Fibroblast of lung (primary cell): ENCODE results near the gene NPSR1. TPM values are rescaled to one million over a fixed set of nuclear protein-coding genes. Genes with fewer than 3 reads are reported as not detected.

ENCODE experiments used
- DNase-seq, 2 donors: peaks; one replicate each; pipeline versions ENCODE4 v3.0.0 to v3.0.0-alpha.2; 2010; ENCODE audit warnings: low read depth in 2 of 2
- H2AFZ ChIP-seq: 2 replicates; pipeline ENCODE4 v1.5.1; 2012; ENCODE audit warnings: low read length, control low read depth, inconsistent platforms
- H3K27ac ChIP-seq: 2 replicates; pipeline ENCODE4 v1.5.1; 2011; ENCODE audit warnings: low read length, control low read depth; ENCODE audit not compliant: insufficient read depth
- H3K27me3 ChIP-seq: 2 replicates; pipeline ENCODE4 v1.5.1; 2011; ENCODE audit warnings: mild to moderate bottlenecking, low read length; ENCODE audit not compliant: control insufficient read depth, insufficient read depth
- H3K36me3 ChIP-seq: 2 replicates; pipeline ENCODE4 v1.5.1; 2011; ENCODE audit warnings: low read length; ENCODE audit not compliant: control insufficient read depth, insufficient read depth
- H3K4me1 ChIP-seq: 2 replicates; pipeline ENCODE4 v1.5.1; 2011; ENCODE audit warnings: low read length; ENCODE audit not compliant: control insufficient read depth, insufficient read depth; ENCODE audit errors: extremely low read depth
- H3K4me2 ChIP-seq: 2 replicates; pipeline ENCODE4 v1.5.1; 2011; ENCODE audit warnings: low read length, control low read depth; ENCODE audit not compliant: insufficient read depth; ENCODE audit errors: extremely low read depth
- H3K4me3 ChIP-seq, 4 experiments: fragments of 200-600 bp in 1 of 4; sonication (generic) in 1 of 4; replicated peaks in 1 of 4; 2 replicates each; pipeline ENCODE4 v1.5.1; 2011 to 2016; ENCODE audit warnings: low read length in 4 of 4, low read depth in 3 of 4, mild to moderate bottlenecking in 3 of 4, control low read depth in 2 of 4, inconsistent platforms in 1 of 4, mixed read lengths in 1 of 4; ENCODE audit not compliant: insufficient read depth in 1 of 4; ENCODE audit errors: control extremely low read depth in 1 of 4
- H3K79me2 ChIP-seq: 2 replicates; pipeline ENCODE4 v1.5.1; 2012; ENCODE audit warnings: mild to moderate bottlenecking, low read length, inconsistent platforms; ENCODE audit not compliant: control insufficient read depth, insufficient read depth
- H3K9ac ChIP-seq: 2 replicates; pipeline ENCODE4 v1.5.1; 2011; ENCODE audit warnings: mild to moderate bottlenecking, low read length, control low read depth; ENCODE audit not compliant: insufficient read depth
- H3K9me3 ChIP-seq: 2 replicates; pipeline ENCODE4 v1.5.1; 2012; ENCODE audit warnings: low read depth, low read length; ENCODE audit not compliant: control insufficient read depth, insufficient read depth
- H4K20me1 ChIP-seq: 2 replicates; pipeline ENCODE4 v1.5.1; 2011; ENCODE audit warnings: low read length; ENCODE audit not compliant: control insufficient read depth, insufficient read depth; ENCODE audit errors: extremely low read depth
- EZH2 ChIP-seq: IDR thresholded peaks from 2 replicates; pipeline ENCODE4 v1.5.1; 2012; ENCODE audit warnings: low read length, control low read depth, mild to moderate bottlenecking; ENCODE audit errors: missing control alignments
- polyA plus RNA-seq, 2 donors: library from polyadenylated mRNA; depleted of rRNA in 1 of 2; stranded (reverse) in 1 of 2; unstranded in 1 of 2; fragments of >200 nt; gene quantifications; 2 replicates each; pipeline ENCODE4 v1.2.1, GENCODE V29; 2011 to 2012; ENCODE audit warnings: missing spikeins in 1 of 2
- total RNA-seq: library from RNA; depleted of rRNA; stranded (reverse); fragments of >200 nt; gene quantifications from 2 replicates; pipeline ENCODE4 v1.2.1, GENCODE V29; 2014
- TF ChIP-seq, protein P1 (sequence below), 2 donors: IDR thresholded peaks in 1 of 2; conservative IDR thresholded peaks in 1 of 2; 1 replicate in 1 of 2; 2 replicates in 1 of 2; pipeline ENCODE4 v1.5.1; 2011 to 2012; ENCODE audit warnings: low read length in 2 of 2, control low read depth in 1 of 2, inconsistent platforms in 1 of 2, low read depth in 1 of 2, mild to moderate bottlenecking in 1 of 2

The NPSR1 gene
- total and polyA plus RNA-seq, 2 donors (not counting 1 experiment from before 2014, with no cell fraction given), result not detected

DNA sequence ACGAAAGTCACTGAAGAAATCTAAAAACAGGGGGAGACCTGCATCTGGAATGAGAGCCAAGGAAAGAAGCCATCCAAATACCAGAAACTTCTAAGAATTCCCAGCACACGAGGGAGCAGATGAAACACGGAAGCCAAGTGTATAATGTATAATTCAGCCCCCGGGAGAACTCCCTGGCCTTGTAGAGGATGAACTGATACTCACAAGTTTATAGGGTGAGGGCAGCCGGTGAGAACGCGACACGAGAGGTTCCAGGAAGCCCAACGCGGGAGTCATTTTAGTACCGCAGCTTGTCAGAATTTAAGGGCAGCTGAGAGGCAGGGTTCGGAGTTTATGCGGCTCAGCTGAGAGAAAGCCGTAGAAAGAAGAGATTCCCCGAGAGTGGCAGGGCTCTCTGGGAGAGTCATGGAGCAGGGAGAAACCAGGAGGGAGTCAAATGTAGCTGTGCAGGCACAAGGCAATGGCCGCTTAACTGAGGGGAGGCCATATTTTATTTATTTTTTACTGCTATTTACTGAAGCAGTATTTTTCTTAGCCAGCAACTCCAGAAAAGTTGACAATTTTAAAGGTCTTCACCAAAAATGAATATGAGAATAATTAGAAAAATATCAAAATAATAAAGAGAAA is 164.0 kb downstream of the NPSR1 start:
- no peak overlapping the region for H3K27ac ChIP-seq
- H3K4me2 ChIP-seq, result no peak overlapping the region
- no peak overlapping the region for H3K4me3 ChIP-seq
- DNase-seq, result no peak
- no peaks in the 10 kb centered on the region for H3K36me3 ChIP-seq
- no peaks in the 10 kb centered on the region for H3K79me2 ChIP-seq
- no peaks in the 10 kb centered on the region for H4K20me1 ChIP-seq
- H3K9ac ChIP-seq, result no peak overlapping the region
- TF ChIP-seq, protein P1, sequence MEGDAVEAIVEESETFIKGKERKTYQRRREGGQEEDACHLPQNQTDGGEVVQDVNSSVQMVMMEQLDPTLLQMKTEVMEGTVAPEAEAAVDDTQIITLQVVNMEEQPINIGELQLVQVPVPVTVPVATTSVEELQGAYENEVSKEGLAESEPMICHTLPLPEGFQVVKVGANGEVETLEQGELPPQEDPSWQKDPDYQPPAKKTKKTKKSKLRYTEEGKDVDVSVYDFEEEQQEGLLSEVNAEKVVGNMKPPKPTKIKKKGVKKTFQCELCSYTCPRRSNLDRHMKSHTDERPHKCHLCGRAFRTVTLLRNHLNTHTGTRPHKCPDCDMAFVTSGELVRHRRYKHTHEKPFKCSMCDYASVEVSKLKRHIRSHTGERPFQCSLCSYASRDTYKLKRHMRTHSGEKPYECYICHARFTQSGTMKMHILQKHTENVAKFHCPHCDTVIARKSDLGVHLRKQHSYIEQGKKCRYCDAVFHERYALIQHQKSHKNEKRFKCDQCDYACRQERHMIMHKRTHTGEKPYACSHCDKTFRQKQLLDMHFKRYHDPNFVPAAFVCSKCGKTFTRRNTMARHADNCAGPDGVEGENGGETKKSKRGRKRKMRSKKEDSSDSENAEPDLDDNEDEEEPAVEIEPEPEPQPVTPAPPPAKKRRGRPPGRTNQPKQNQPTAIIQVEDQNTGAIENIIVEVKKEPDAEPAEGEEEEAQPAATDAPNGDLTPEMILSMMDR (conservative IDR thresholded peaks at IDR 0.05 in 1 of 2, IDR thresholded peaks at IDR 0.05 in 1 of 2; ENCODE audit: low read depth in 1 of 2, low read length in 2 of 2), result no peak
- TF ChIP-seq EZH2, result no peak
- no peaks in the 10 kb centered on the region for H3K4me1 ChIP-seq
- no peaks in the 10 kb centered on the region for H3K27me3 ChIP-seq
- no peaks in the 10 kb centered on the region for H3K9me3 ChIP-seq
- H2AFZ ChIP-seq, result no peak overlapping the region

DNA sequence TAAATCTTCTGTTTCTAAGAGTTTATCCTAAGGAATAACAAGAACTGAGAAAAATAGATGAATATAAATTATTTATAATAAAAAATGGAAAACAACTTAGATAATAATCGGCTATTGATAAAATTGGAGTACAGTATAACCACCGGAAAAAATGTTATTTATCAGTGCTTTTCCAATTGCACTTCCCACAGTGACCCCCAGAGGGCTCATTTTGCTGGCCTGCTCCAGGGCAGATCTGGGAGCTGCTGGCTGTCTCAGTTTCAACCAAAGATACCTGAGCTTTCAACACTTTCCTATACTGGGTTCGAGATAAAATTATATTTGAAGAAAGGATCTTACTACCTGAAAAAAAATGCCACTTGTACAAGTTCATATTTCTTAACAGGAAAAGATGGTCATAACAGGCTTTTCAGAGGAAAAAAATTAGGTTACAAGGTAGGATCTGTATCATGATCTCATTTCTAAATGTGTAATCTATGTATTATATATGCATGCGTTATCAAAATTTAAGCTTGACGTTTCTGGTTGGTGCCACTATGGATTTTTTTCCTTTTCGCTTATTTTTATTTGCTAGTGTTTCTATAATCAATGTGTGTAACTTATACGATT is 165.7 kb downstream of the NPSR1 start:
- peak; percentile 42 to 58 for DNase-seq

DNA sequence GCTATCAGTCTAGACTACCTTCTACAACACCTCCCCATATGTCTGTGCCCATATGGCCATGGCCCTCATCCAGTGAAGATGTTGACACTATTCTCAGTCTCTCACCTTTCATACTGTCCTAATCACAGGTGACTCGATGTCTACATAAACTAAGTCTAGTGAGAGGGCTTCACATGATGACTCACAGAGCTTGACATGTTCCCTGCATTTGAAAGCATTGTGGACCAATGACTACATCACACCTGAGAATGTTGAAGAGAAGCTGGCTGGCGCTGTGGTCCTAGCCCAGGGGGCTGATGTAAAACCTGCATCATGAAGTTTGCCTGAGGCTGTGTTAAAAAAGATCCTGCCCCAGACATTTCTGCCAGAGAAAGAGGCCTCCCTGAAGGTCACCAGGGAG is 167.2 kb downstream of the NPSR1 start:
- Histone ChIP-seq H3K9ac (no peak overlapping the region), H3K36me3 (no peaks in the 10 kb centered on the region), H3K9me3 (no peaks in the 10 kb centered on the region), H3K79me2 (no peaks in the 10 kb centered on the region), H3K4me2 (no peak overlapping the region), H3K4me1 (no peaks in the 10 kb centered on the region), H2AFZ (no peak overlapping the region), H4K20me1 (no peaks in the 10 kb centered on the region), H3K27me3 (no peaks in the 10 kb centered on the region), H3K27ac (no peak overlapping the region), H3K4me3 (no peak overlapping the region)
- no peak for TF ChIP-seq EZH2
- TF ChIP-seq, protein P1 (conservative IDR thresholded peaks at IDR 0.05 in 1 of 2, IDR thresholded peaks at IDR 0.05 in 1 of 2; ENCODE audit: low read depth in 1 of 2, low read length in 2 of 2), result no peak
- no peak for DNase-seq

More for the DNA sequence above, 165.7 kb downstream of the NPSR1 start:
- Histone ChIP-seq H4K20me1 (no peaks in the 10 kb centered on the region), H3K4me2 (no peak overlapping the region), H3K9ac (no peak overlapping the region), H3K27me3 (no peaks in the 10 kb centered on the region), H3K79me2 (no peaks in the 10 kb centered on the region), H3K27ac (no peak overlapping the region), H3K4me1 (no peaks in the 10 kb centered on the region), H2AFZ (no peak overlapping the region), H3K9me3 (no peaks in the 10 kb centered on the region), H3K36me3 (no peaks in the 10 kb centered on the region), H3K4me3 (no peak overlapping the region)
- TF ChIP-seq, protein P1 (conservative IDR thresholded peaks at IDR 0.05 in 1 of 2, IDR thresholded peaks at IDR 0.05 in 1 of 2; ENCODE audit: low read depth in 1 of 2, low read length in 2 of 2), result peak; percentile 87 to 94
- TF ChIP-seq EZH2, result no peak
